Suprapubic skin (tissue), 4 donors: ENCODE measurements around the gene NSG2. TPM values are rescaled to one million over a fixed set of nuclear protein-coding genes. Genes with fewer than 3 reads are reported as not detected.

ENCODE experiments used
- DNase-seq, 2 donors: peaks; one replicate each; pipeline ENCODE4 v3.0.0-alpha.2; 2019; ENCODE audit warnings: low spot score in 2 of 2
- H3K27ac ChIP-seq: fragments of 200-600 bp; sonication (generic); one replicate; pipeline ENCODE4 v1.5.1; 2019
- H3K27me3 ChIP-seq: fragments of 200-600 bp; sonication (generic); one replicate; pipeline ENCODE4 v1.5.1; 2019
- H3K36me3 ChIP-seq: fragments of 200-600 bp; sonication (generic); one replicate; pipeline ENCODE4 v1.5.1; 2019
- H3K4me1 ChIP-seq: fragments of 200-600 bp; sonication (generic); one replicate; pipeline ENCODE4 v1.5.1; 2019
- H3K4me3 ChIP-seq: fragments of 200-600 bp; sonication (generic); one replicate; pipeline ENCODE4 v1.5.1; 2019; ENCODE audit warnings: mild to moderate bottlenecking
- H3K9me3 ChIP-seq: fragments of 200-600 bp; sonication (generic); one replicate; pipeline ENCODE4 v1.5.1; 2019
- CTCF ChIP-seq, 2 donors: fragments of 200-600 bp in 1 of 2; fragments of 450-650 bp in 1 of 2; sonication (generic) in 1 of 2; IDR thresholded peaks; one replicate each; pipeline ENCODE4 v1.5.1; 2016 to 2019; ENCODE audit warnings: antibody characterized with exemption in 2 of 2, mild to moderate bottlenecking in 1 of 2, moderate library complexity in 1 of 2
- EP300 ChIP-seq: sonication (generic); formaldehyde crosslinking; IDR thresholded peaks from one replicate; pipeline ENCODE4 v1.6.1; 2017; ENCODE audit warnings: antibody characterized with exemption
- POLR2A ChIP-seq, 2 donors: fragments of 450-650 bp; IDR thresholded peaks; one replicate each; pipeline ENCODE4 v1.6.1; 2017; ENCODE audit warnings: antibody characterized with exemption in 2 of 2, mild to moderate bottlenecking in 2 of 2, moderate library complexity in 2 of 2
- POLR2AphosphoS5 ChIP-seq, 3 donors: sonication (generic); formaldehyde crosslinking; IDR thresholded peaks; one replicate each; pipeline ENCODE4 v1.6.1; 2017; ENCODE audit warnings: antibody characterized with exemption in 3 of 3
- WGBS: methylation state at CpG from one replicate; pipeline ENCODE4 v1.1.5; 2018; 5-methylcytosine and 5-hydroxymethylcytosine counted together
- total RNA-seq, 4 donors: library from RNA; depleted of rRNA; stranded (reverse); fragments of >200 nt; gene quantifications; one replicate each; pipeline ENCODE4 v1.1.0, GENCODE V29; 2016

The NSG2 gene
- total RNA-seq, 4 donors from 2014 or later: not detected

DNA sequence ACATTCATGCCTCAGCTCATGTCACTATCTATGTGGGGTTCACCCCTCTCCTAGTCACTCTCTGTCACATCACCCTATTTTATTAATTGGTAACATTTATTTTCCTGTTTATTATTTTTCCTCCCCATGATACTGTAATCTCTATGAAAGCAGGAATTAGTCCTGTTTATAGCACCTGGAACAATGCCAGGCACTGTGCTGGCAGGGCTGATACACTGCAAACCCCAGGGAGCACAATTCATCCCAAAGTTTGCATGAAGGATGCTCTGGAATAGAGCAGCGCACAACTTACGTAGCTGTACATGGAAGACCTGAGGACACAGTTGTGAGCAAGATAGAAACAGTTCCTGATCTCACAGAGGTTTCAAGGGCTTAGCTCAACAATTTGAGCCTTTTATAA lies 103.2 kb downstream of the NSG2 start:
- Histone ChIP-seq H3K4me1 (no peaks in the 10 kb centered on the region), H3K9me3 (no peaks in the 10 kb centered on the region), H3K27ac (no peak overlapping the region), H3K27me3 (peaks cover 12% of the 10 kb centered on the region), H3K4me3 (no peak overlapping the region), H3K36me3 (no peaks in the 10 kb centered on the region)
- TF ChIP-seq EP300 (no peak), CTCF (IDR thresholded peaks at IDR 0.05) (no peak), POLR2AphosphoS5 (IDR thresholded peaks at IDR 0.05) (no peak), POLR2A (IDR thresholded peaks at IDR 0.05) (no peak)
- WGBS: 83% methylated on average over 2 of the region's 2 CpGs
- DNase-seq: no peak

DNA sequence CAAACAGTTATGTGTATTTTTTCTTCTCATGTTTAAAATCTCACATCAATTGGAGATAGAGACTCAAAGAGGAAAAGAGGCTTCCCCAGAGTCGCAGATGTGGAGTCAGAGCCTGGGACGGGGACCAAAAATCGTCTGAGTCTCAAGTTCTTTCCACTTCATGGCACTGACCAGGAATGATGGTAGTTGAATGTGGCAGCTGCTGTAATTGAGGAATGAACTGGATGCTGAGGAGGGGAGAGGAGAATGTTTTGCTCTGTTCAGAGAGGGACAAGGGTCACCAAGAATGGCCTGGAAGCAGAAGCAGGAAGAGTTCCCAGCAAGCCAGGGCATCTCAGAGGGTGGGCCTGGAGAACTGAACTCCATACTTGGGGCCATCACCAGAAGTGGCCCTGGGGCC lies 103.9 kb downstream of the NSG2 start:
- no peaks in the 10 kb centered on the region for H3K4me1 ChIP-seq
- H3K4me3 ChIP-seq: no peak overlapping the region
- 59% methylated on average over 3 of the region's 3 CpGs for whole genome bisulfite sequencing
- H3K9me3 ChIP-seq: peaks cover 3% of the 10 kb centered on the region
- no peak overlapping the region for H3K27ac ChIP-seq
- H3K36me3 ChIP-seq: no peaks in the 10 kb centered on the region
- TF ChIP-seq EP300 (no peak), CTCF (IDR thresholded peaks at IDR 0.05) (no peak), POLR2AphosphoS5 (IDR thresholded peaks at IDR 0.05) (no peak)
- peaks cover 12% of the 10 kb centered on the region for H3K27me3 ChIP-seq
- no peak for DNase-seq

DNA sequence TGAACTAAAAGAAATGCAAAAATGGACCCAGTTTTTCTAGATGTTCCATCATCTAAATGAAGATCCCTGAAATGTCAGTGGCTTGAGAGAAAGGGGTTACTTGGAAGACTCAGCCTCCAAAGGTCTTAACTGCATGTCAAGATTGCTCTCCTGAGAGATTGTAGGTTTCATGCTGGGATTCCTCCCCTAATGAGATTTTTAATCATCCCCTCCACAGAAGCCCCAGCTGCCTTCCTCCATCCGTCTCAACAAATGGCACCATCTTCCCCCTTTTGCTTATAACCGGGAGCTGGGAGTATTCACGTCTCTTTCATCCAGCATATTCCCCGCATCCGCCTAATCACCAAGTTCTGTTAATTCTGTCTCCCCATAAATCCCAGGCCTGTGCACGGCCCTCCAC lies 104.5 kb downstream of the NSG2 start:
- no peak overlapping the region for H3K4me3 ChIP-seq
- TF ChIP-seq POLR2AphosphoS5 (IDR thresholded peaks at IDR 0.05) (no peak), POLR2A (IDR thresholded peaks at IDR 0.05) (no peak), CTCF (IDR thresholded peaks at IDR 0.05) (no peak), EP300 (no peak)
- peak in 1 of 2 donors; percentile 29 for DNase-seq
- H3K27me3 ChIP-seq: peaks cover 12% of the 10 kb centered on the region
- H3K9me3 ChIP-seq: peaks cover 7% of the 10 kb centered on the region
- H3K27ac ChIP-seq: no peak overlapping the region
- H3K36me3 ChIP-seq: no peaks in the 10 kb centered on the region
- WGBS: 83% methylated on average over 6 of the region's 6 CpGs
- no peaks in the 10 kb centered on the region for H3K4me1 ChIP-seq

DNA sequence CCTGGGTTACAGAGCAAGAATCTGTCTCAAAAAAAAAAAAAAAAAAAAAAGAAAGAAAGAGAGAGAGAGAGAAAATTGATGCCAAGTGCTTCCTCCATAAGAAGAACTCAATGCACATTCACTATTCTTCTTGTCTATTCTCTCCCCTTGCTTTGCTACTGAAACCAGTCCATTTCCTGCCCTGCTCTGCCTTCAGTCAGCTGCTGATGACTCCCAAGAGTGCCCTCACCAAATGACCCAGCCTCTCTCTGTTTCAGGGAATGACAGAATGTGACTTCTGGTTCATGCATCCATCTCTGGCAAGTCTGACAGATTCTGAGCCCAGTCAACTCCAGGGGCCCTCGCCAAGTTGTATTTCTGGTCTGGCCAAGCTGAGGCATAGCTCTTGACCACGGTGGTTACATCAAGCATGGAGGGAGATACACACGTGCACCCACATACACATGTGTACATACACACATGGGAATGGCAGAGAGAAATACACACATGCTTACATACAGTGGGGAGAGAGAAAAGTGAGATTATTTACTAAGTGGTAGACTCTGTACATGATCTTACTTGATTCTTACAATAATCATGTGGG lies 106.2 kb downstream of the NSG2 start:
- H3K9me3 ChIP-seq: peaks cover 7% of the 10 kb centered on the region

DNA sequence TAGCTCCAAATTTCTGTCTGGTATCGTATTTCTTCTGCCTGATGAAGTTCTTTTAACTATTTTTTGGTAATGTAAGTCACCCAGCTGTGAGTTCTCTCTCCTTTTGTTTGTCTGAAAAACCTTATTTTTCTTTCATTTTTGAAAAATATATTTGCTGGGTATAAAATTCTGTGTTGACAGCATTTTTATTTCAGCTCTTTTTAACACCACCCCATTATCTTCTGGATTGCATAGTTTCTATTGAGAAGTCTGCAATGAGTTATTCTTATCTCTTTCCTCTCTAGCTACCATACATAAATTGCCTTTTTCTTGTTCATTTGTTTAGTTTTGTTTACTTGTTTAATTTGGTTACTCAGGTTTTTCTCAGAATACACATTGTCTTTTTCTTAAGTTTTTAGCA lies 109.1 kb downstream of the NSG2 start:
- H3K27me3 ChIP-seq: peaks cover 13% of the 10 kb centered on the region
- no peak for DNase-seq
- H3K9me3 ChIP-seq: peaks cover 7% of the 10 kb centered on the region
- no peak overlapping the region for H3K4me3 ChIP-seq
- H3K27ac ChIP-seq: no peak overlapping the region
- H3K4me1 ChIP-seq: no peaks in the 10 kb centered on the region
- WGBS: 77% methylated on average over 1 of the region's 1 CpG
- TF ChIP-seq POLR2AphosphoS5 (IDR thresholded peaks at IDR 0.05): no peak
- TF ChIP-seq EP300: no peak
- no peak for TF ChIP-seq POLR2A (IDR thresholded peaks at IDR 0.05)
- no peak for TF ChIP-seq CTCF (IDR thresholded peaks at IDR 0.05)
- H3K36me3 ChIP-seq: no peaks in the 10 kb centered on the region

More for the DNA sequence above, 106.2 kb downstream of the NSG2 start:
- Histone ChIP-seq H3K27me3 (peaks cover 12% of the 10 kb centered on the region), H3K4me1 (no peaks in the 10 kb centered on the region), H3K27ac (no peak overlapping the region), H3K36me3 (no peaks in the 10 kb centered on the region), H3K4me3 (no peak overlapping the region)
- DNase-seq: peak in 1 of 2 donors; percentile 38
- TF ChIP-seq EP300 (no peak), POLR2AphosphoS5 (IDR thresholded peaks at IDR 0.05) (no peak), CTCF (IDR thresholded peaks at IDR 0.05) (no peak), POLR2A (IDR thresholded peaks at IDR 0.05) (no peak)
- WGBS: 47% methylated on average over 3 of the region's 3 CpGs
